ENCODE data around the gene LRRN4CL. TPM values are rescaled to one million over a fixed set of nuclear protein-coding genes. Genes with fewer than 3 reads are reported as not detected.
A peak's percentile ranks its signal among the peaks of the same experiment; 100 is the strongest.

Gene LRRN4CL
- total RNA-seq, 1 donor from 2014 or later = 0.26 TPM

DNA sequence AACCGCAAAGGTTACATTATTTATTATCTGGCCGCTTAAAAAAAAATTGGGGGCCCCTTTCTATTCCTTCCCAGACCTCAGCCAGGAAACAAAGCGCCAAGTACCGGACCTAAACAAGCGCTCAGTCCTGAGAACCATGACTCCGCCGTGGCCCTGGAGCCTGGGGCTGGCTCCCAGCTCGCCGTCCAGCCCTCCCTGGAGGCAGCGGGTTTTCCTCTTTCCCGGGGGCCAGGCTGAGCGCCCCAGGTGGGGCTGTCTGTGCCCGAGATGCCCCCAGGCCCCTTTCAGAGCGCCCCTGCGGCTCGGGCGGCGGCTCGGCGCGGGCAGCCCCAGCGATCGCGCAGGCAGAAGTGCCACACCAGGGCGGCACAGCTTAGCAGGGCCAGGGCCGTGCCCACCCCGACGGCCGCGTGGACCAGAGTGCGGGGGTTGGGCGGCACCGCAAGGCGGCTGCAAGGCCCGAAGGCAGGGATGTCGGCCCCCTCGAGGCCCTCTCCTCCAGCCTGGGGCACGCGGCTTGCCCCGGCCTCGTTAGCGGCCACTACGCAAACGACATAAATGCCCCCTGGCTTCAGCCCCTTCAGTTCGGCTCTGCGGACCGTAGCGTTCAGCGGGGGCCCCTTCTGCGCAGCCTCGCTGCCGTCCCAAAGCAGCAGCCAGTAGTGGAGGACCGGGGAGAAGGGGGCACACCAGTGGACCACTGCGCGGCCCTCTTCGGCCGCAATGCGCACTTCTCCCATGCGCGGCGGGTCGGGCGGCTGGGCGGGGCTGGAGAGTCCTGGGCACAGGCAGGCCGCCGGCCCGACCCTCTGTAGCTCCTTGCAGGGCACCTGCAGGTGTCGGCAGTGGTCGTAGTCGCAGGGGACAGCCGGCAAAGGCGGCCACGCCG, 1.6 kb downstream of the LRRN4CL start:
- H3K4me3 ChIP-seq (ENCODE audit: low read depth, low read length) = no peak overlapping the region
- peaks cover 10% of the 10 kb centered on the region for H3K36me3 ChIP-seq (ENCODE audit: control insufficient read depth, insufficient read depth, low read length)
- no peak for DNase-seq (ENCODE audit: low read depth)
- no peak for FAIRE-seq
- TF ChIP-seq, protein P1, sequence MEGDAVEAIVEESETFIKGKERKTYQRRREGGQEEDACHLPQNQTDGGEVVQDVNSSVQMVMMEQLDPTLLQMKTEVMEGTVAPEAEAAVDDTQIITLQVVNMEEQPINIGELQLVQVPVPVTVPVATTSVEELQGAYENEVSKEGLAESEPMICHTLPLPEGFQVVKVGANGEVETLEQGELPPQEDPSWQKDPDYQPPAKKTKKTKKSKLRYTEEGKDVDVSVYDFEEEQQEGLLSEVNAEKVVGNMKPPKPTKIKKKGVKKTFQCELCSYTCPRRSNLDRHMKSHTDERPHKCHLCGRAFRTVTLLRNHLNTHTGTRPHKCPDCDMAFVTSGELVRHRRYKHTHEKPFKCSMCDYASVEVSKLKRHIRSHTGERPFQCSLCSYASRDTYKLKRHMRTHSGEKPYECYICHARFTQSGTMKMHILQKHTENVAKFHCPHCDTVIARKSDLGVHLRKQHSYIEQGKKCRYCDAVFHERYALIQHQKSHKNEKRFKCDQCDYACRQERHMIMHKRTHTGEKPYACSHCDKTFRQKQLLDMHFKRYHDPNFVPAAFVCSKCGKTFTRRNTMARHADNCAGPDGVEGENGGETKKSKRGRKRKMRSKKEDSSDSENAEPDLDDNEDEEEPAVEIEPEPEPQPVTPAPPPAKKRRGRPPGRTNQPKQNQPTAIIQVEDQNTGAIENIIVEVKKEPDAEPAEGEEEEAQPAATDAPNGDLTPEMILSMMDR (IDR thresholded peaks at IDR 0.05; ENCODE audit: insufficient read depth, low read length, severe bottlenecking) = no peak
- H3K27me3 ChIP-seq (ENCODE audit: control insufficient read depth, insufficient read depth, low read length) = no peaks in the 10 kb centered on the region

DNA sequence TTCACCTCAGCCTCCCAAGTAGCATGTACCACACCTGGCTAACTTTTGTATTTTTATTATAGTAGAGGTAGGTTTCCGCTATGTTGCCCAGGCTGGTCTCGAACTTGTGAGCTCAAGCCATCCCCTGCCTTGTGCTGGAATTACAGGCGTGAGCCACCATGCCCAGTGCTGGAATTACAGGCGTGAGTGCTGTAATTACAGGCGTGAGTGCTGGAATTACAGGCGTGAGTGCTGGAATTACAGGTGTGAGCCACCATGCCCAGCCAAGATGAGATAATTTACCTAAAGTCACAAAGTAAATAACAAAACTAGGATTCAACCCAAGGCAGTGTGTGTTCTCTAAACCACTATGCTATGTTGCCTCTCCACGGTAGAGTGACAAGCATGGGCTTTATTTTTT, 6.8 kb downstream of the LRRN4CL start:
- TF ChIP-seq, protein P1 (IDR thresholded peaks at IDR 0.05; ENCODE audit: insufficient read depth, low read length, severe bottlenecking) = no peak
- no peak for DNase-seq (ENCODE audit: low read depth)
- H3K36me3 ChIP-seq (ENCODE audit: control insufficient read depth, insufficient read depth, low read length) = peaks cover under 1% of the 10 kb centered on the region
- FAIRE-seq = no peak
- H3K4me3 ChIP-seq (ENCODE audit: low read depth, low read length) = no peak overlapping the region
- H3K27me3 ChIP-seq (ENCODE audit: control insufficient read depth, insufficient read depth, low read length) = no peaks in the 10 kb centered on the region

DNA sequence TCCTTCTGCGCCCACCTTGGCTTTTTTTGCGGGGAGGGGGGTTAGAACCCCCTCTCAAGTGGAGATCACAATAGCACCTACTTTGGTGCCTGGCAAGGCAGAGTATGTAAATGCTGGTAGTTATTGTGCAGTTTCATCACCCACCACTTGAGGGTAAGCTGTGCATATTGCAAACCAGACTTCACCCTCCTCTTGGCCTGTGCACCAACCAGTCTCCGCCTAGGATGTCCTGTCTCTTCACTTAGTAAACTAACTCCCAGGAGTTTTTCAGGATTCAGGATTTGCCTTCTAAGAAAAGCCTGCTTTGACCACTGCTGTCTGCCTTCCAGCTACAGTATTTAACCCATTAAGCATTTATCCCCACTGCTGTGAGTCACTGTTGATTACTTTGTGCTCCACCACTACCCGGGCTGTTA, 8.5 kb downstream of the LRRN4CL start:
- Histone ChIP-seq H3K36me3 (ENCODE audit: control insufficient read depth, insufficient read depth, low read length) (peaks cover 5% of the 10 kb centered on the region), H3K27me3 (ENCODE audit: control insufficient read depth, insufficient read depth, low read length) (no peaks in the 10 kb centered on the region), H3K4me3 (ENCODE audit: low read depth, low read length) (no peak overlapping the region)
- TF ChIP-seq, protein P1 (IDR thresholded peaks at IDR 0.05; ENCODE audit: insufficient read depth, low read length, severe bottlenecking) = peak; percentile 57
- DNase-seq (ENCODE audit: low read depth) (peak; percentile 66), FAIRE-seq (no peak)

DNA sequence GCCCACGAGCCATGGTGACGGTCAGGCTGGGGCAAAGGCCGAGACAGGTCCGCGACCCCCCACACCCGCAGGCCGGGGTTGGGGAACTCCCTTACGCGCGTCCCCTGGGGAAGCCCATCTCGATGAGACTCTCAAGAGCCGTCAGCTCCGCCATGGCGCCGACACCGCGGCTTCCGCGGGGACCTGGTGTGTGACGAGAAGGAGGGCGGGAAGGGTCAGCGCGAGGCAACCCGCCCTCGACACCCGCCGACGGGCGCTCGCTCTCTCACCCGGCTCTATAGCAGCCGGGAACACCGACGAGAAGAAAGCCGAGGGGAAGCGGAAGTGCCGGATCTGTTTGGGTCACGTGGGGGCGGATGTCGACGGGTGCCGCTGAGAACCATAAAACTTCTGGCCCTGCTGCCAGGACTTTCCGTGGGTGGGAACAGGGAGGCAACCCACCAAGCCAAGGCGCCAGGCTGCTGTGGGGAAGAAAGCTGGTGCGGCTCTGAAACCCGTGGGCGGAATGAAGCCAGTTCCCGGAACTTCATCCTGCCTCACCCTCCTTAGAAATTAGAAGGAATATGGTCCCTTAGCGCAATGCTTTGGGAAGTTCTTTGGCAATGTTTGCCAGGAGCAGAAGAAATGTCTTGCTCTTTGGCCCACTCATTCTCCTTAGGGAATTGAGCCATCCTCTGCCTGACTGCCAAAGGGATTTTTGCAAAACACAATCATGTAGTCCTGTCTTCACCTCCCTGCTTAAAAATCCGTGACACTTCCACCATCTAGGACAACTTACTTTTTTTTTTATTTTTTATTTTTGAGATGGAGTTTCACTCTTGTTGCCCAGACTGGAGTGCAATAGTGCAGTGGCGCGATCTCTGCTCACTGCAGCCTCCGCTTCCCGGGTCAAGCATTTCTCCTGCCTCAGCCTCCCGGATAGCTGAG, 10.3 kb downstream of the LRRN4CL start, which contains the start of gene UBXN1:
TSS of gene UBXN1 (minus strand) at position 304 of the 927 bp plus-strand sequence. CDS start at position 154, 150 bp downstream.
- FAIRE-seq (no peak), DNase-seq (ENCODE audit: low read depth) (peak; percentile 75)
- TF ChIP-seq, protein P1 (IDR thresholded peaks at IDR 0.05; ENCODE audit: insufficient read depth, low read length, severe bottlenecking) = no peak
- Histone ChIP-seq H3K27me3 (ENCODE audit: control insufficient read depth, insufficient read depth, low read length) (no peaks in the 10 kb centered on the region), H3K36me3 (ENCODE audit: control insufficient read depth, insufficient read depth, low read length) (peaks cover 5% of the 10 kb centered on the region), H3K4me3 (ENCODE audit: low read depth, low read length) (peak within 1 kb of the TSS; percentile 98)

DNA sequence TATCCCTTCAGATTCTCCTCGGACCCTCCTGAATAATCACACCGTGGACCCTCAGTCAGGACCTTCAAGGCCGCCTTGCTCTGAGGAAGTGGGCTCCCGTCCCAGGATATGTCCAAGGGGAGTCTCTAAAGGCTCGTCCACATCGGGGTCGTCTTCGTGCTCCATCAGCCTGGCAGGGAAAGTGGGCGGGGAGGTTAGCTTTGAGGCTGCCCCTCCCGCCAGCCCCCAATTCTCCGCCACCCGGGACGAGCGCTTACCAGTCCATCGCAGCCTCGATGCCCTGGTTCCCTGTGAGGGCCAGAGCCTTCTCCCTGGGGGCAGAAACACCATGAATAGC, 10.9 kb downstream of the LRRN4CL start:
- no peak for DNase-seq (ENCODE audit: low read depth)
- Histone ChIP-seq H3K36me3 (ENCODE audit: control insufficient read depth, insufficient read depth, low read length) (peaks cover 5% of the 10 kb centered on the region), H3K4me3 (ENCODE audit: low read depth, low read length) (peak overlapping the region; percentile 98), H3K27me3 (ENCODE audit: control insufficient read depth, insufficient read depth, low read length) (no peaks in the 10 kb centered on the region)
- no peak for FAIRE-seq
- TF ChIP-seq, protein P1 (IDR thresholded peaks at IDR 0.05; ENCODE audit: insufficient read depth, low read length, severe bottlenecking) = no peak

All from bronchial epithelial cell (primary cell).